Measurements from ENCODE around the gene ITPRID1.

Gene ITPRID1

DNA sequence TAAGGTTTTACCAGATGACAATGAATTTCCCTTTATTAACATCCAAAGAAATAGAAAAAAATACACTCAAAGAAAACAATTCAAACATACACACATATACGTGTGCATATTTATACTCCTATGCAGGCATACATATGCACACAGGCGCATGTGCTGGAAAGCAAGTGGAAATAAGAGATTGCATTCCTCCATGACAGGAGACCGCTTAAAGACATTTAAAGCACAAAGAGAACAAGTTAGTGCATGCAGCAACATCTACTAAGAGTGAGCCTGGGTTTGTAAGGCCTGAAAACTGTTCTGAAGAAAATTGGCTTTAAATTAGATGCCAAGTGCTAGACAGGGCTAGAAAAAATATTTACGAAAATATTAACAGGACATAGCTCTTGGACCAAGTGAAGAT is 133.1 kb downstream of the ITPRID1 start:
- DNase-seq, result no peak

DNA sequence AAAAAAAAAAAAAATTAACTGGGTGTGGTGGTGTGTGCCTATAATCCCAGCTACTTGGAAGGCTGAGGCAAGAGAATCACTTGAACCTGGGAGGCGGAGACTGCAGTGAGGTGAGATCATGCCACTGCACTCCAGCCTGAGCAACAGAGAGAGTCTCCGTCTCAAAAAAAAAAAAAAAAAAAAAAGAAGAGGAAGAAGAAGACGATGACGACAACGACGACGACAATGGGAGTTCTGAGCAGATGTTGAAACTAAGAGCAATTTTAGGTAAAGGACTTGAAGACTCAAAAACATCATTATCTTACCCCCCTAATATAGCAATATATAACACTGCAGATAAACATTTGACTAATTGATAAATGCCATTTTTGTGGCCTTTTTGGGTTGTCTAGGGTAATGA is 133.6 kb downstream of the ITPRID1 start:
- no peak for DNase-seq

DNA sequence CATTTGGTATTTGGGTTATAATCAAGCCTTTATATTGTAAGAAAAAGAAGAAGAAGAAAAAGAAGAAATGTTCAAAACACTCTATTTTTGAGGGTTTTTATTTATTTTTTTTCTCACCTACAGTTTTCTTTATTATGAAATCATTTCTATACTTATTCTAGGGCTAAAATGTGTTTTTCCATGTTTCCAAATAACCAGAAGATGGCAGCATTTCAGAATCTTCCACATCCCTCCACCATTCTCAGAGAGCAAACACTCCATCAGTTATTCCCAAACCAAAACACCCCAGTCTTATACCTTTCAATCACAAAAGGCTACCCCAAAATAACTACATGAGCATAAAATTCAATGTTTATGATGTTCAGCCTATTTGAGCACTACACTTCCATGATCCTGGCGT is 134.4 kb downstream of the ITPRID1 start:
- DNase-seq, result no peak

DNA sequence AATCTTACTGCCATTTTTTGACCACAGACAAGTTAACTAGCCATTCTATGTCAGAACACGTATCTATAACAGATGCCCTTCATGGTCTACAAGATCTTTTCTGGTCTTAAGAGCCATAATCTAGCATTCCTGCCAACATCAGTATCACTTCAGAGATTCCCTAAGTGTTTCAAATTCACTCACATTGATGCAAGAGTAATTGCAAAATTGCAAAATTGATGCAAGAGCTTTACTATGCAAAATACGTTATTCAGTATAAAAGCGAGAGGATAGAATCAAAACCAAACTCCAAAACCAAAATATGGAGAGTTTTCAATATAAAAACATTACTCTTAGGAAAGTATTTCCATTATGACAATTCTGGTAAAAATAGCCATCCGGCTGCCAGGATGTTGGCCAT is 135.0 kb downstream of the ITPRID1 start:
- no peak for DNase-seq

DNA sequence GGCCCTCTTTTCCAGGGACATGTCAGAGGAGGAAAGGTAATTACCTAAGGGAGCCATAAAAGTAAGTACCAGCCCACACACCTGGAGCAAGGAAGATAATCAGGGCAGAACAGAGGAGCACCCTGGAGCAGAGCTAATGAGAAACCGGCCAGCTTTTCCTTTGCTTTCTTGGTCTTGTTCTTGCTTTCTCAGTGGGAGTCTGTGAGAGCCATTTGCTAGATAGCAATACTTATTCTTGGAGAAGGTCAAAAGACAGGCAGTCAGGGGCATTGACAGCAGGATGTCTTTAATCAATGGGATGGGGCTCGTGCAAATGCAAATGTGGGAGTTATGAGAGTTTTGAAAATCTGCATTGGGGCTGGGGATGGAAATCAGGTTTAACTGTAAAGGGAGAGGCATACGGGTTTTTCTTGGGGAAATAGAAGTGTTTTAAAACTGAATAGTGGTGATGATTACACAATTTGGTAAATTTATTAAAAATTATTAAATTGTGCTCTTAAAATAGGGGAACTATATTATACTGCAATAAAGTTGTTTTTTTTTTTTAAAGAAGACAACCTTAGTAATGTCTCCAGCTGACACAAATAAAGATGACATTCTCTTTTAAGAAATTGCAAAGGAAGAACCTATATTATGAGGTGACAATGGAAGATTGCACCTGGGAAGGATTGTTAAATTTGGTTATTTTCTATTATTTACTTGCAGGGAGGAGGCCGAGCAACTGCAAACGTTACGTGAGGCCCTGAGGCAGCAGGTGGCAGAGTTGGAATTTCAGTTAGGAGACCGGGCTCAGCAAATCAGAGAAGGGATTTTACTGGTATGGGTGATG is 137.6 kb downstream of the ITPRID1 start:
- DNase-seq, result no peak

DNA sequence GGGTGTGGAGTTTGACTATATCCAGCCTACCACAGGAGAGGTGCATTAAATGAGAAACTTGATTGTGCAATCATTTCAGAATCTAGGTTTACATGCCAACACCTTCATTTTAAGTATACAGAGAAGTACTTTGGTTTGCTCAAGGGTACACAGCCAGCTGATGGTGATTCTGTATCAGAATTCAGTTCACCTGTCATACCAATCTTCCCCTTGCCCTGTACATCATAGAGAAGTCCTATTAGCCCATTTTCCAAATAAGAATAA is 138.1 kb downstream of the ITPRID1 start:
- no peak for DNase-seq

DNA sequence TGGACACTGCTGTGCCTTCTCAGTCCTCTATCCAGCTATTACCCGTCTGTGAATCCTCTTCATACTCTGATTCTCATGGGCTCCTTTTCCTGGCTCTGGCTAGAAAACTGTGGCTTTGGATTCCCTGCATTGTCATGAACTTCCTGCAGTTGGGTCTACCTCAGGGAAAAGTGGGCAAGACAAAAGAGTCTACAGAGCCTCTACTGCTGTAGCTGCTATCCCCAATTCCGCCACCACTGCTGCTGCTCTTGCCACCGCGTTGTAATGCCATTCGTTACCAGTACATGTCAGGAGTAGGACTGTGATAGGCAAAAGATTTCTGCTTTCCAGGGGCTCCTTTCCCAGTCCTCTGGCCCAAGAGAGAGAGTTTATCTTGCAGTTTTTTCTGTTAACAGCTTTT is 149.2 kb downstream of the ITPRID1 start:
- DNase-seq, result no peak

DNA sequence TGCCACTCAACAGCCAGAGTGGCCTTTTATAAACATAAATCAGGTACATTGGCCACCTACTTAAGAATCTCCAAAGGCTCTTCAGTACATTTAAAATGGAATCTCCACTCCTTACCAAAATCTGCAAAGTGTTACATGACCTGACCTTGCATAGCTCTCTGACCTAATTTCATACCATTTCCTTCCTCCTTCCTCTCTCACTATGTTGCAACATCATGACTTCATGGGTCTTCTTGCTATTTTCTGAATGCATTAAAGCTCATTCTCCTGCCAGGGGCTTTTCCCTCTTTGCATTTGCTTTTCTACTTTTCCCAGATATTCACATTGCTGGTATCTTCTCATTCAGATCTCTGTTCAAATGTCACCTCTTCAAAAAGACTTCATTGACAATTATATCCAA is 151.0 kb downstream of the ITPRID1 start:
- no peak for DNase-seq

DNA sequence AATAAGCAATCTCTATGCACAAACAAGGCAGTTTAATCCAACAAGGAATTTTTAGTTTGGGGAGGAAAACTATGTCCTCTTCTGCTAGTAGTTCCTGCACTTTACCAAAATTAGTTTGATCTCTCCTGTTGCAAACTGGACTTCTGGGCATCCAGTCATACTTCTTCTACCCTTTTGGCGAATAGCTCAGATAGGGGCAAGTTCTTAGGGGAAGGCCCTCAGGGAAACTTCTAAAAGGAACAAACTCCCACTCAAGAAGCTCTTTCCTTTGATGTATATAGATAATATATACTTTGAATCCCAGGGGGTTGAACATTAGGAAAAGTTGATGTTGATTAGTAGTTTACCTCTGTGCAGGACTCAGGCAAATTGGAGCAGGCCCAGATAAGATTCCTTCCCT is 151.7 kb downstream of the ITPRID1 start:
- no peak for DNase-seq

DNA sequence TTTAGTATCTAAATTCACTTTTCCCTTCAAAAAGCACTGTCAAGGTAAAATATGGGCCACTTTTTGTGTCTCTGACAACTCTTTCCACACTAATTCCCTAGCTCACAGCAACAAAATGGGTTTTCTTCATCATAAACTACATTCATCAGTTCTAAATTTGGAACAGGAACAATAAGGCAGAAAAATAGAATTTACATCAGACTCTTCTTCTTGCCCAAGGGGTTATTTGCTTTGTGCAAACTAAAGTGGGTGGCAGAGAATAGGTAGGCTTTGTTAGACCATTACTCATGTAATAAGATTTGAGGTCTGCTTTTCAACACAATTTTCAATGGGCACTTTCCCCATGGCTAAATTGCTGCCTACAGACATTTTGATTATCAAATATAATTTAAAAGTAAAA is 155.6 kb downstream of the ITPRID1 start:
- DNase-seq, result no peak

DNA sequence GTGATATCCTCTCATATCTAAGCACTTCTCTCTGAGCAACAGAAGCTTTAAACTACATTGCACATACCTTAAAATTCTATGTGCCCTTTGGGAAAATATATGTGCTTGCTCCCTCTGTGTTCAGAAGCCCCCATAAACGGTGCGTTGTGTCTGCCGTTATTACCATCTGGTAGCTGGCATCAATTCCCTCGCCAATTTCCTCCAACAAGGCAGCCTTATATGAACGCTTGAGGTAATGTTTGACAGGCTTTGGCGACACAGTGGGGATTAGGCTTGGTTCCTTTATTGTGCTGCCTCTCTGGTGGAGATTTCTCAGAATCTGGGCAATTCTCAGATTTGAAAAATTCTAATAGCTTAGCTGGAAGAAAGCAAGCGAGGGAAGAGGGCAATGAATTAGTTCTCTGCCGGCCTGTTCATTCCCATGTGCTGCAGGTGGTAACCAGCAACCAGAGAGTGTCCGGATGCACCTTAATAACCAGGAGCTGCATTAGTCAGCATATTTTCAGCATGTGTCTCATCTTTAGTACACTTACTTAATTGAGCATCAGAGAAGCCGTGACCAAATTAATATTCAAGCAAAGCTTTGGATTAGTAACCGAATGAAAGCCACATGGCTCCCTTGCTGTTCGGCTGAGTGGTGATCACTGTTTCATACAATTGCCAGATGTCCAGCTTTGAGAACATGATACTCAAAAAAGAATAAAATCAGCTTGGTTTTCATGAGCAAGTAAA is 165.8 kb downstream of the ITPRID1 start:
- DNase-seq, result no peak

DNA sequence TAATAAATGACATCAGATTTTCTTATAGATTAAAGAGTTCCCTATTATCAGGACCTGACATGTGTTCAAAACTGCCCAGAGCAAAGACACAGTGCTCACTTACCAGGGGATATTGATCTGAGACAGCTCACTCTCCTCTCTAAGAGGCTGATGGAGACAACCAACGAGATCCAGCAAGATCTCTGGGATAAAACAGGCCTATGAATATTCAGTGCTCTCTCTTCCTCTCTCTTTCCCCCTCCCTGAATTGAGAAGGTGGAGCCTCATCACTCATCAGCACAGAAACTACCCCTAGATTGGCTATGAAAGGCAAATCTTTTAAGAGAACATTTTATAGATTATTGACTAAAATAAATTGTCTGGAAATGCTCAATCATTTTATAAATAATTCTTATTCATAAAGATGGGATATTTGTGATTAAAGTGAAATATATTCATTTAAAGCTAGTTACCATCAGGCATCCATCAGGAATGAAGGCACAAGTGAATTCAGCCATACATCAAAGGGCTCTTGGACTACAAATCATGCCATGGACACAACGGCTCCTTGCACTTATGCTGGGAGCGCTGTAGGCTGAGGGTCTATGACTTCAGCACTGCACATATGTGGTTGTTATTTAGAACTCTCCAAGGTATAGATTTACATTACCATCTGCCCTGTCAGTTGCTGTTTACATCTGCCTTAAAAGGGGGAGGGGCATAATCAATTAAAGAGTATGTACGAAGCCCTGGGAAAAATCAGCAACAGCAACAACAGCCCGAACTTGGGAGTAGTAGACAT is 169.7 kb downstream of the ITPRID1 start:
- DNase-seq, result no peak

DNA sequence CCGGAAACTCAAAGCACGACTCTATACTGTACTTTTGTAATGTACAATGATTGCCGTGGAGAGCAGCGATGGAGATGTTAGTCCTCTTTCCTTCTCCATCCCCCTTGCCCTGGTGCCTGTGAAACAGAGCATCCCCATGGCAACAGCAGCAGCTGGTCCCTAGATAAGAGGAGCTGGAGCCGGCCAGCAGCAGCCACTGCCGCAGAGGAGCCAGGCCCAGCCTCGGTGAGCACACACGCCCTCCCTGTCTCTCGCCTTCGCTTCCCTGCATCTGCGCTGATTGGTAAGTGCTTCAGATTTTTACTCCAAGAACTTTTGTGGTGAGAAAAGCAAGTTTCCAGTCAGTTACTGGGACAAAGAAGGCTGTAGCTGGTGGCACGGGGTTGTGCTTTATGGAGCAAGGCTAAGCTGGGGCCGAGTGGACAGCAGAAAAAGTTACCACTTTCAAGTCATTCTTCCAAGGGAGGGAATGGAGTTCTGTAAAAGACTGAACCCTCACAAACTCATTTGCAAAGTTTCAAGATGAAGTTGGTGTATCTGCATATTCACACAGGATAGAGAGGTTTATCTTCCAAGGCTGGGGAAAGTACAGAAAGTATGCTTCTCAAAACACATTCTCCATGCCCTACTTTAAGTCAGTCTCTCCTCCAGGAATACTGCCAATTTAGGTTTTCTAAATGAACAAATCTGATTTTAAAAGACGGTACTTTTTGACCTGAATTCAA is 173.3 kb downstream of the ITPRID1 start, which contains the start of gene PPP1R17:
TSS of gene PPP1R17 (plus strand) at position 192 of the 725 bp plus-strand sequence. CDS start 5,227 bp downstream, outside the sequence.
- DNase-seq, result no peak

DNA sequence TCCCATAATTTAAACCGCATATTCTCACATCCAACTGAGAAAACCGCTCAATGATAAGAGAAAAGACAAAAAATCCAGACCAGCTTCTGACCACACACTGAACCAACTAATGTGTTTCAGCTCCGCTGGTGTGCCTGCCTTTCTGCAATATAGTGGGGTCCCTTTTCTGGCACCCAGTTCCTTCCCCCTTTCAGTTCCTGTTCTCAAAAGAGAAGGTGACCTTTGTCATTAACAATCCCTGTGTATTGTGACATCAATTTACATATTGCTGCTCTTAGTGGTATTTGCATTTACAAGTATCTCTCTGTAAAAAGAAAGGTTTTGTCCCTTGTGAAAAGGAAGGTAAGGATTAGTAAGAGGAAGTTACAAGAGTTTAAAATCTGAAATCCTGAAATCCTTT is 174.5 kb downstream of the ITPRID1 start:
- no peak for DNase-seq

DNA sequence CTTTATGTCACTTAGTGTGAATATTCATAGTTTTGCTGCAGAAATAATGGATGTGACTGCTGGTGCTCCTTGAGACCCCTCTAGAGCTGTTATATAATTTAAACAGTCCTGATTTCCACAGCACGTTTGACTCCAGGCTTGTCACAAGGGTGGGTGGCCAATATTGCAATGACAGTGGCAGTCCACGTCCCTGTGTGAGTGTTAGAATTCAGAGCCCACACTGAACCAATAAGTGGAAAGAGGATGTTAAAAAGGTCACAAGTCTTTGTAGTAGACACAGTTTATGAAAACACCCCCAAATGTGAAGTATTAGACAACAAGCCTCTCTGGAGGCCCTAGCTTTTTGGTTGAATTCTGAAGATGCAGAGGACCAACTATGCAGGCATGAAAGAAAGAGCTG is 175.1 kb downstream of the ITPRID1 start:
- no peak for DNase-seq

DNA sequence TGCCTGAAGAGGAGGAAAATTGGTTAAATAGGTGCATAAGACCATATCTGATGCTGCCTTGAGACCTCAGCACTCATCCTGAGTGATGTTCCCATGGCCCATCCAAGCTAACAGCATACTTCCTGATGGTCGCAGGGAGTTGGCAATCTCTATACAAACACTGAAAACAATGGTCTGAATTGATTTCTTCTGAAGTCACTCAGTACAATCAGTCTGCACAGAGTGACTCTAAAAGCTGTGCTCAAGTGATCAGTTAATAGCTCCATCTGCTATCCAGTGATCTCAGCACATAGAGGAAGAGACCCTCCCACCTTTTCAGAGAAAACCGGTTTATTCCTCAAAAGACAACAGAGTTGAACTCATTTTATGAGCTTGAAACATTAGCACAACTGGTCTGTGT is 177.0 kb downstream of the ITPRID1 start:
- DNase-seq, result no peak

DNA sequence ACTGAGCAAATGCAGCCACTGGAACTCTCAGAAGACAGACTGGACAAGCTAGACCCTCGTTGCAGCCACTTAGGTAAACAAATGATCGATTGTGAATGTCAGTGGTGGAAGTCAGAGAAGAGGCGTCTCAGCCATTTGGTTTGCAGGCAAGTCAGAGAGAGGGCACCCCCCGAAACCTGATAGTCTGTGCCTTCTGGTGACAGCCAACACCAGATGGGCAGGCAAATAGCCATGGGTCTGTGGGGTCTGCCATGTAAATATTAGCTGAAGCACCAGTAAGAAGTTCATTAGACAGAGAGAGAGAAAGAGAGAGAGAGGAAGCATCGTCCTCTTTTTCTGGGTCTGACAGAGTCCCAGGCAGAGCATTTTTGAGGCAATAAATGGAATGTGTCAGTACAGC is 178.6 kb downstream of the ITPRID1 start:
- no peak for DNase-seq

DNA sequence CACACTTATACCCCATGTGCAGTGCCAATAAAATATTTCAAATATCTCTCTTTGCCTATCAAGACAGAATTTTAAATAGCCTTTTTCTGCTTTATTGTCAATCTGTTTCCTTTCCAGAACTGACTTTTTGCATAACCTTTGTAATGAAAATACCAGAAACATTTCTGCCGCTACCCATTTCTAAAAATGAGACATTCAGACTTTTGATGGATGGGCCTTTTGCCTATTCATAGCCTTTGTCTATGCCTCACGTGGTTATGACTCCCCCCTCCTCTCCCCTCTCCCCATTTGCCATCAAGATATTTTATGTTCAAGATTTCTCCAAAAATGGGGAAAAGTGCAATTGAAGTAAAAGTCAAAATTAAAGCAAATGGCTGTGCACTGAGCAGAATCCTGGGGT is 179.0 kb downstream of the ITPRID1 start:
- DNase-seq, result no peak

DNA sequence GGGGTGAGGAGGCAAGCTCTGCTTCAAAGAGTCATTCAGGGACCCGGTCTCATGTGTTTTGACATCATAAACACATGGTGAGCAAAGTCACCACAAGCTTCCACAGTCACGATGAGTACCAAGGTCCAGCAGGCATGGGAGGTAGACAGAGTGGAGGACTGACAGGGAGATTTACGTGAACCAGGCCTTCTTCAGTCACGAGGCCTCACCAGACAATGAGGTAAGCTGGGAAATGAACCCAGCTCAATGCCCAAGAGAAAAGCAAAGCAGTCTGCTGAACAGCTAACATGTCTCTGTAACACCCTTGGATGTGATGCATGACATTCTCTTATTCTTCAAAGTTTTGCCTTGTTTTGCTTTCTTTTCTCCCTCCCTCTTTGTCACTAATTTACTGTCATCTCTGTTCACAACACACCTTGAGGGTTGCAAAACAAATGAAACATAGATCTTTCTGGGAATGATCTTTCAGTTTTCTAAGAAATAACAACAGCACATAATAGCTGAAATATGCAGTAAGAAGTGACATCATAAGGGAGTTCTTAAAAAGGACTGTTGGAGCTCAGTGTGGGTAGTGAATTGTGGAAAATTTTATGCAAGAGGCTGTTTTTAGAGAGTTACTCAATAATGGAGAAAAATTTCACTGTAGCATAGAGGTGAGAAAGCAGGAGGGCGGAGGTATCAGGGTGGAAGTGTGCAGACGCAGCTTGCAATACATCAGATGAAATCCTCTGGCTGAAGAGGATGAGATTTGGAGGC is 182.1 kb downstream of the ITPRID1 start:
- DNase-seq, result no peak

DNA sequence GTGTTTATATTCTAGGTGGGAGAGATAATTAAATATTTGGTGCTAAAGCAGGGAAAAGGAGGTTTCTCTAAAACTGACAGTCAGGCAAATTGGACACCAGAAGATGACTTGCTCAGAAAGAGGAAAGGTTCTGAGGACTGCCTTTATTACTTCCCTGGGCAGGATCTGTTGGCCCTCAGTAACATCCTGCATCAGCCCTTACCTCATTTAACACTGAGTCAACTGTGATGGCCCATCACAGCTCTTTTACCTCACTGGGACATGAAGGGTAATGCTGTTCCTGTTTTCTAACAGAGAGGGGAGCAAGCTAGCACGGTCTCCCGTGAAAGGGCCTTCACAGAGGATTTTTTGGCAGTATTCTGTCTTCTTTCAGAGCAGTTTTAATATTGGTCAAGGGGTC is 185.2 kb downstream of the ITPRID1 start:
- no peak for DNase-seq

DNA sequence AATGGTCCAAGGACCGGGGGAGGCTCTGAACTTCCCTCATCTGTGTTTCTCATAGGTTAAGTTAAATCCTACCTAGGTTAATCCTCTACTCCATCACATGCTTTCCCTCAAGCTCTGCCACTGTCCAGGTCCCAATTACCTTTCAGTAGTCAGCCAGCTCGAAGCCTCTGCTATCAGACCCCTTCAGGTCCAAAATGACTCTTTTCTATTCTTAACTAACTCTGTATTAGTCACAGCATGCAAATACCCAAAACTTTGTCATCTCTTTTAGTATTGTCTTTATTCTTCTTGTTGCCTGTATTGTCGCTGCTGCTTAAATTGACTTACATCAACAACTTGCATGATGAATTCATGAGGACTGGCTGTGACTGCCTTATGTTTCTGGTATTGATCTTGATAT is 188.5 kb downstream of the ITPRID1 start:
- DNase-seq, result no peak

DNA sequence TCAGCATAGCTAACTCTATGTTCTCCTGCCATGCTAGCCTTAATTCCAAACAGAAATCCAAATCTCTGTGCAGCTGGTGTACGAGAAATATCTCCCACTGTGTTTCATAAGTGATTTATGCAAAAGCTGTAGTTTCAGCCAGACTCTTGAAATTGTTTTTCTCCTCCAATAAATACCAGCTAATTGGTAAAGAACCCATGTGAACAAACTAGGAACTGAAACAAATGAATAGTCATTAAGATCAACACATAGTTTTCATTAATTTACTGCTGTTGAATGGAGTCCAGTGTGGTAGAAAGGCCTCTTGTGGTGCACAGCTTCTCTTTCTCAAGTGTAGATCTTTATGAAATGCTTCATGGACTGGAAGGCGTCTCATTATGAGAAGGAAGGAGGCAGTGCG is 191.5 kb downstream of the ITPRID1 start:
- no peak for DNase-seq

DNA sequence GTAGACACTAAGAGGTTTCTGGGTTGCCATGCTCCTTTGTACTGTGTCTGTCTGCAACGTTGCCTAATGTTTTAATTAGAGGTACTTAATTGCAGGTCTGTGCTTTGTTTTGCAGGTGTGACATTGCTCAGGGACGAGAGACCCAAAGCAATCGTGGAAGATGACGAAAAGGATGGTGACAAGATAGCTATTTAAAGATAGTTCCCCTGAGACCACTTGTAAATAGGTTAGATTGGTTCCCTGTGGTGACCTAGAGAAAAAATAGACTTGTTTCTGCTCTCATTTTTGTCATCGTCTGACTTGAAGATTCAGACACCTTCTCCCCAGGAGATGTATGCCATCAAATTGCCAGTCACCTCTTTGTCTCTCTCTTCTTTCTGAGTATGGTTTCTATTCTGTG is 193.2 kb downstream of the ITPRID1 start:
- DNase-seq, result no peak

All from stimulated activated naive CD4-positive, alpha-beta T cell treated with Interleukin-2 at 50 U/mL for 16 hours (primary cell).